ENCODE measurements around the gene DNAH8.

The DNAH8 gene

GRCh38 chr6:38976801-38977500 lies 261.8 kb downstream of the DNAH8 start:
- no peak for TF ChIP-seq CTCF (IDR thresholded peaks at IDR 0.05; ENCODE audit: extremely low read depth, missing control alignments)
- no peak for DNase-seq (ENCODE audit: low spot score)

GRCh38 chr6:38978139-38978704 lies 263.1 kb downstream of the DNAH8 start:
- TF ChIP-seq CTCF (IDR thresholded peaks at IDR 0.05; ENCODE audit: extremely low read depth, missing control alignments), result no peak
- DNase-seq (ENCODE audit: low spot score), result no peak

GRCh38 chr6:38982470-38982869 lies 267.4 kb downstream of the DNAH8 start:
- DNase-seq (ENCODE audit: low spot score), result no peak
- TF ChIP-seq CTCF (IDR thresholded peaks at IDR 0.05; ENCODE audit: extremely low read depth, missing control alignments), result no peak

- DNase-seq (ENCODE audit: low spot score), result no peak
Observed at GRCh38 chr6:38984723-38985122, 269.6 kb downstream of the DNAH8 start.

GRCh38 chr6:38985839-38986238 lies 270.7 kb downstream of the DNAH8 start:
- no peak for DNase-seq (ENCODE audit: low spot score)
- TF ChIP-seq CTCF (IDR thresholded peaks at IDR 0.05; ENCODE audit: extremely low read depth, missing control alignments), result no peak

More at GRCh38 chr6:38984723-38985122, 269.6 kb downstream of the DNAH8 start:
- no peak for TF ChIP-seq CTCF (IDR thresholded peaks at IDR 0.05; ENCODE audit: extremely low read depth, missing control alignments)

GRCh38 chr6:38987503-38987902 lies 272.4 kb downstream of the DNAH8 start:
- TF ChIP-seq CTCF (IDR thresholded peaks at IDR 0.05; ENCODE audit: extremely low read depth, missing control alignments), result no peak
- DNase-seq (ENCODE audit: low spot score), result no peak

GRCh38 chr6:38988736-38989449 lies 273.8 kb downstream of the DNAH8 start:
- no peak for TF ChIP-seq CTCF (IDR thresholded peaks at IDR 0.05; ENCODE audit: extremely low read depth, missing control alignments)
- no peak for DNase-seq (ENCODE audit: low spot score)
